GM23248 (cell line): ENCODE measurements around the gene EVA1C. TPM values are rescaled to one million over a fixed set of nuclear protein-coding genes. Genes with fewer than 3 reads are reported as not detected.

Experiments used
- DNase-seq: peaks from one replicate; pipeline ENCODE4 v3.0.0-alpha.2; 2015
- H2AFZ ChIP-seq: fragments of 200-600 bp; sonication (generic); 2 replicates; pipeline ENCODE4 v1.6.1; 2016; ENCODE audit warnings: antibody characterized with exemption
- H3F3A ChIP-seq: fragments of 200-600 bp; sonication (generic); 2 replicates; pipeline ENCODE4 v1.6.1; 2016; ENCODE audit warnings: mild to moderate bottlenecking, antibody characterized with exemption, mixed run types; ENCODE audit not compliant: insufficient read depth
- H3K27ac ChIP-seq: fragments of 200-600 bp; sonication (generic); 2 replicates; pipeline ENCODE4 v1.5.1; 2016; ENCODE audit warnings: mild to moderate bottlenecking
- H3K27me3 ChIP-seq: fragments of 200-600 bp; sonication (generic); replicated peaks from 2 replicates; pipeline ENCODE4 v1.6.1; 2016; ENCODE audit warnings: mild to moderate bottlenecking; ENCODE audit not compliant: insufficient read depth
- H3K36me3 ChIP-seq: fragments of 200-600 bp; sonication (generic); 2 replicates; pipeline ENCODE4 v1.6.1; 2016; ENCODE audit warnings: low read depth, mild to moderate bottlenecking
- H3K4me1 ChIP-seq: fragments of 200-600 bp; sonication (generic); 2 replicates; pipeline ENCODE4 v1.6.1; 2016; ENCODE audit warnings: mild to moderate bottlenecking; ENCODE audit not compliant: insufficient read depth
- H3K4me2 ChIP-seq: fragments of 200-600 bp; sonication (generic); one replicate; pipeline ENCODE4 v1.6.1; 2016; ENCODE audit warnings: mild to moderate bottlenecking; ENCODE audit not compliant: unreplicated experiment
- H3K4me3 ChIP-seq: fragments of 200-600 bp; sonication (generic); 2 replicates; pipeline ENCODE4 v1.5.1; 2016; ENCODE audit warnings: mild to moderate bottlenecking
- H3K79me2 ChIP-seq: fragments of 200-600 bp; sonication (generic); 2 replicates; pipeline ENCODE4 v1.6.1; 2016; ENCODE audit warnings: mild to moderate bottlenecking; ENCODE audit not compliant: insufficient read depth
- H3K9ac ChIP-seq: fragments of 200-600 bp; sonication (generic); 2 replicates; pipeline ENCODE4 v1.6.1; 2016; ENCODE audit warnings: mild to moderate bottlenecking
- H3K9me2 ChIP-seq: fragments of 200-600 bp; sonication (generic); 2 replicates; pipeline ENCODE4 v1.6.1; 2016; ENCODE audit warnings: mixed run types, mild to moderate bottlenecking, moderate library complexity; ENCODE audit not compliant: insufficient read depth
- H3K9me3 ChIP-seq: fragments of 200-600 bp; sonication (generic); one replicate; pipeline ENCODE4 v1.6.1; 2017; ENCODE audit warnings: low read depth
- H4K20me1 ChIP-seq: fragments of 200-600 bp; sonication (generic); 2 replicates; pipeline ENCODE4 v1.6.0; 2016; ENCODE audit not compliant: insufficient read depth
- EZH2 ChIP-seq: fragments of 200-600 bp; sonication (generic); IDR thresholded peaks from 2 replicates; pipeline ENCODE4 v1.6.1; 2018; ENCODE audit warnings: antibody characterized with exemption, mild to moderate bottlenecking; ENCODE audit not compliant: insufficient read depth, poor library complexity, severe bottlenecking
- EZH2phosphoT487 ChIP-seq: fragments of 200-600 bp; sonication (generic); IDR thresholded peaks from 2 replicates; pipeline ENCODE4 v1.6.1; 2018; ENCODE audit warnings: antibody characterized with exemption, moderate library complexity, mild to moderate bottlenecking, low read depth; ENCODE audit not compliant: insufficient read depth
- WGBS, 2 experiments: methylation state at CpG; one replicate each; pipeline ENCODE4 v1.1.6; 2015 to 2017; ENCODE audit warnings: low lambda C conversion rate in 2 of 2, low coverage in 1 of 2; ENCODE audit errors: missing lambda C conversion rate in 2 of 2; 5-methylcytosine and 5-hydroxymethylcytosine counted together
- in situ Hi-C: fragments of 300-500 bp; cut with MboI; formaldehyde crosslinking; loops from 2 replicates; pipeline ENCODE4 v1.15.0; 2020
- polyA plus RNA-seq: library from polyadenylated mRNA; unstranded; fragments of >200 nt; fragmentation: Nextera tagmentation; extraction: Ambion mirVana; gene quantifications from 2 replicates; pipeline ENCODE4 v1.2.1, GENCODE V29; 2016
- total RNA-seq: library from RNA; depleted of rRNA; stranded (reverse); fragments of >200 nt; shearing (Covaris generic); gene quantifications from 2 replicates; pipeline ENCODE4 v1.2.3, GENCODE V29; 2014

EVA1C gene
- total and polyA plus RNA-seq, 2 experiments from 2014 or later = 1.9 to 2.2 TPM

GRCh38 chr21:32424191-32424535, 11.7 kb downstream of the EVA1C start:
- WGBS, 2 experiments = 70 to 81% methylated on average over 2 of the region's 2 CpGs
- Histone ChIP-seq H2AFZ (no peak overlapping the region), H3K79me2 (no peaks in the 10 kb centered on the region), H3K27me3 (no peaks in the 10 kb centered on the region), H3K9me2 (no peaks in the 10 kb centered on the region), H4K20me1 (no peaks in the 10 kb centered on the region), H3K4me2 (peak overlapping the region; percentile 66), H3K4me3 (no peak overlapping the region), H3K4me1 (peaks cover 35% of the 10 kb centered on the region), H3F3A (peaks cover 32% of the 10 kb centered on the region), H3K36me3 (no peaks in the 10 kb centered on the region), H3K27ac (no peak overlapping the region; the same call in 1 of the 2 replicates), H3K9me3 (no peaks in the 10 kb centered on the region), H3K9ac (no peak overlapping the region)
- no peak for DNase-seq
- in situ Hi-C loops = no loop called here
- TF ChIP-seq EZH2 = no peak
- no peak for TF ChIP-seq EZH2phosphoT487

- H3K27me3 ChIP-seq = no peaks in the 10 kb centered on the region
- H3K36me3 ChIP-seq = no peaks in the 10 kb centered on the region
- no peak overlapping the region for H3K27ac ChIP-seq
- H4K20me1 ChIP-seq = no peaks in the 10 kb centered on the region
- peaks cover 32% of the 10 kb centered on the region for H3F3A ChIP-seq
- no peak overlapping the region for H2AFZ ChIP-seq
- 77 to 78% methylated on average over 5 of the region's 5 CpGs for WGBS, 2 experiments
- peaks cover 35% of the 10 kb centered on the region for H3K4me1 ChIP-seq
- TF ChIP-seq EZH2 = no peak
- no peak for TF ChIP-seq EZH2phosphoT487
- H3K9ac ChIP-seq = no peak overlapping the region
- no peaks in the 10 kb centered on the region for H3K79me2 ChIP-seq
- H3K4me2 ChIP-seq = no peak overlapping the region
- DNase-seq = no peak
- no peaks in the 10 kb centered on the region for H3K9me3 ChIP-seq
- H3K4me3 ChIP-seq = no peak overlapping the region
- no peaks in the 10 kb centered on the region for H3K9me2 ChIP-seq
- in situ Hi-C loops = no loop called here
Measured at GRCh38 chr21:32424674-32425073, 12.2 kb downstream of the EVA1C start.

- no peak for TF ChIP-seq EZH2phosphoT487
- TF ChIP-seq EZH2 = no peak
- no peaks in the 10 kb centered on the region for H3K79me2 ChIP-seq
- no peaks in the 10 kb centered on the region for H3K9me3 ChIP-seq
- no peak overlapping the region for H2AFZ ChIP-seq
- H3K4me2 ChIP-seq = no peak overlapping the region
- H3K27ac ChIP-seq = no peak overlapping the region
- peaks cover 32% of the 10 kb centered on the region for H3F3A ChIP-seq
- no peaks in the 10 kb centered on the region for H3K9me2 ChIP-seq
- no peaks in the 10 kb centered on the region for H3K27me3 ChIP-seq
- no peaks in the 10 kb centered on the region for H3K36me3 ChIP-seq
- in situ Hi-C loops = no loop called here
- no peak overlapping the region for H3K4me3 ChIP-seq
- H4K20me1 ChIP-seq = no peaks in the 10 kb centered on the region
- no peak overlapping the region for H3K9ac ChIP-seq
- no peak for DNase-seq
- 98 to 100% methylated on average over 4 of the region's 4 CpGs for WGBS, 2 experiments
- H3K4me1 ChIP-seq = peaks cover 35% of the 10 kb centered on the region
Measured at GRCh38 chr21:32425628-32426027, 13.1 kb downstream of the EVA1C start.

- 81 to 89% methylated on average over 5 of the region's 5 CpGs for WGBS, 2 experiments
- Histone ChIP-seq H3K4me1 (peaks cover 35% of the 10 kb centered on the region), H3F3A (peaks cover 32% of the 10 kb centered on the region), H3K9me2 (no peaks in the 10 kb centered on the region), H3K27ac (no peak overlapping the region), H3K9me3 (no peaks in the 10 kb centered on the region), H3K27me3 (no peaks in the 10 kb centered on the region), H3K9ac (no peak overlapping the region), H3K79me2 (no peaks in the 10 kb centered on the region), H3K4me3 (no peak overlapping the region), H3K4me2 (no peak overlapping the region), H2AFZ (no peak overlapping the region), H4K20me1 (no peaks in the 10 kb centered on the region), H3K36me3 (no peaks in the 10 kb centered on the region)
- in situ Hi-C loops = no loop called here
- no peak for TF ChIP-seq EZH2phosphoT487
- DNase-seq = no peak
Measured at GRCh38 chr21:32426066-32426465, 13.6 kb downstream of the EVA1C start.

DNA sequence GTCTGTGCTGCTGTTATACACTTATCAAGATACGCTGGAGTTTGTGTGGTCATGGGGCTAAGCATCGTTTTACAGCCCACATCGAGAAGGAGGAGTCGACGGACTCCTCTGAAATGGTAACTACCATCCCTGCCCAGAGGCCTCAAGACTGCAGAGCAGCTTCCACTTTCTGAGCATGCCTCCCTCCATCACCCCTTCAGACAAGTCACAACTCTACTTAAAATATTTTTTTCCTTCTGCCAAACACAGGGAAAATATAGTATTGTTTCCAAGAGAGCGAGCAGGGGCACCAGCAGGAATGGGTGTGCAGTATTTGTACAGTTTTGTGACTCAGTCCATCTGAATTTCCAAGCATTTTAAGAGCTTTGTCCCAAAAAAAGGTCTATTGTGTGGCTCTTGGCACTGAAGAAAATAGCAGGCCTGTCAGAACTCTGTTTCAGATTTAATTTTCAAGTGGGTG, 14.1 kb downstream of the EVA1C start:
- no peaks in the 10 kb centered on the region for H3K27me3 ChIP-seq
- H3K27ac ChIP-seq = peak overlapping the region; percentile 15; the same call in 1 of the 2 replicates
- H3K9me3 ChIP-seq = no peaks in the 10 kb centered on the region
- H2AFZ ChIP-seq = peak overlapping the region; percentile 36; the same call in 1 of the 2 replicates
- no peaks in the 10 kb centered on the region for H3K9me2 ChIP-seq
- in situ Hi-C loops = no loop called here
- peak overlapping the region; percentile 5 for H3K4me2 ChIP-seq
- no peaks in the 10 kb centered on the region for H4K20me1 ChIP-seq
- TF ChIP-seq EZH2 = no peak
- TF ChIP-seq EZH2phosphoT487 = no peak
- H3K9ac ChIP-seq = peak overlapping the region; percentile 4; the same call in 1 of the 2 replicates
- WGBS, 2 experiments = 70 to 75% methylated on average over 6 of the region's 6 CpGs
- no peaks in the 10 kb centered on the region for H3K36me3 ChIP-seq
- H3K79me2 ChIP-seq = no peaks in the 10 kb centered on the region
- DNase-seq = peak; percentile 58
- H3K4me1 ChIP-seq = peaks cover 35% of the 10 kb centered on the region
- peaks cover 32% of the 10 kb centered on the region for H3F3A ChIP-seq
- no peak overlapping the region for H3K4me3 ChIP-seq
